Ascending aorta (tissue), 2 donors: Measurements from ENCODE around the gene DIDO1. TPM values are rescaled to one million over a fixed set of nuclear protein-coding genes. Genes with fewer than 3 reads are reported as not detected.
"Not testable (repeated sequence)": the region's sequence is repeated elsewhere in the genome, so short reads cannot be mapped to it uniquely, and the experiment has no call there.

Source experiments
- DNase-seq, 2 donors: peaks; one replicate each; pipeline ENCODE4 v3.0.0-alpha.2; 2019; ENCODE audit warnings: low spot score in 2 of 2
- H3K27ac ChIP-seq, 2 donors: fragments of 200-600 bp; sonication (generic); one replicate each; pipeline ENCODE4 v1.5.1; 2016 to 2017; ENCODE audit warnings: mild to moderate bottlenecking in 1 of 2
- H3K27me3 ChIP-seq: fragments of 200-600 bp; sonication (generic); one replicate; pipeline ENCODE4 v1.5.1; 2017
- H3K36me3 ChIP-seq, 2 donors: fragments of 200-600 bp; sonication (generic); one replicate each; pipeline ENCODE4 v1.5.1; 2016
- H3K4me1 ChIP-seq, 2 donors: fragments of 200-600 bp; sonication (generic); one replicate each; pipeline ENCODE4 v1.5.1; 2016 to 2017; ENCODE audit warnings: mild to moderate bottlenecking in 1 of 2
- H3K4me3 ChIP-seq, 2 donors: fragments of 200-600 bp; sonication (generic); one replicate each; pipeline ENCODE4 v1.5.1; 2016 to 2017; ENCODE audit warnings: mild to moderate bottlenecking in 1 of 2
- H3K9me3 ChIP-seq, 2 donors: fragments of 200-600 bp; sonication (generic); one replicate each; pipeline ENCODE4 v1.5.1; 2016
- CTCF ChIP-seq, 3 experiments: fragments of 200-600 bp in 2 of 3; fragments of 450-650 bp in 1 of 3; sonication (generic) in 2 of 3; IDR thresholded peaks; one replicate each; pipeline ENCODE4 v1.5.1; 2016 to 2019; ENCODE audit warnings: antibody characterized with exemption in 3 of 3, mild to moderate bottlenecking in 1 of 3, moderate library complexity in 1 of 3
- intact Hi-C: fragments of 100-400 bp; cut with DNase I; formaldehyde crosslinking; loops from one replicate; pipeline ENCODE4 v1.15.1; 2023
- total RNA-seq: library from RNA; depleted of rRNA; stranded (reverse); fragments of >200 nt; gene quantifications from one replicate; pipeline ENCODE4 v1.1.0, GENCODE V29; 2016

Gene DIDO1
- total RNA-seq, 1 donor from 2014 or later, result 42.4 TPM

DNA sequence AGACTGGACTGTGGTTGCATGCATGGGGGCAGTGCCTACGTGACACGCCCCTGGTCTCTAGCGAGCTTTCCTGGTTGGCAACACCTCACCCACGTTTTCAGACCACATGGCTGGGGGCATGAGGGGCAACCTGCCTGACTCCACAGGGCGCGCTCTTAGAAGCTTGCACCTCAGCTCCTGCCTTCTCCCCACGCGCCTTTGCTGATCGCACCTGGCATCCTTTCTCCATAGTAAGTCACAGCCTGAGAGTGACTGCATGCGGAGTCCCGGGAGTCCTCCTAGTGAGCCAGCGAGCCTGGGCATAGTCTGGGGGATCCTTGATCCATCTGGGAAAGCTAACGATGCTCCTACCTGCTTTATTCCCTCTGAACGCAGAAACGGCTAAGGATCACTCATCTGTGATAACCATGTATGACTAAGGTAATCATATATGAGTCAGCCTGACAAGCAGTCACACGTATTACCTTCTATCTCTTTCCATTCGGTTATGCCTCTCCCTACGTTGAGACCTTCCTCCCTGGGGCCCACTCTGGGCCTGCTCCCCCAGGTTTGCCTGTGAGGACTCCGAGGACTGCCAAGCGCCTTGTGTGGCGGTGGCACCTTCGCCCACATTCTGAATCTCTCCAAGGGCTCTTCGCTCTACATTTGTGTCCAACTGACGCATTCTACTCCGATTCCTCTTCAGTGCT is 69.2 kb downstream of the DIDO1 start:
- intact Hi-C loops, result loop anchor here (5.0 kb wide), 1 partner anchor 245 kb away; no protein-coding TSS in a partner anchor
- H3K36me3 ChIP-seq, result peaks cover 3 to 28% of the 10 kb centered on the region in 2 donors
- no peak for TF ChIP-seq CTCF (IDR thresholded peaks at IDR 0.05)
- peaks cover 4 to 7% of the 10 kb centered on the region in 2 donors for H3K4me1 ChIP-seq
- no peaks in the 10 kb centered on the region for H3K9me3 ChIP-seq
- no peak overlapping the region for H3K4me3 ChIP-seq
- no peak for DNase-seq
- H3K27me3 ChIP-seq, result no peaks in the 10 kb centered on the region
- no peak overlapping the region for H3K27ac ChIP-seq

- H3K9me3 ChIP-seq, result no peaks in the 10 kb centered on the region
- no peaks in the 10 kb centered on the region for H3K27me3 ChIP-seq
- intact Hi-C loops, result loop anchor here (5.0 kb wide), 1 partner anchor 247 kb away; no protein-coding TSS in a partner anchor
- peaks cover 3 to 28% of the 10 kb centered on the region in 2 donors for H3K36me3 ChIP-seq
- no peak for DNase-seq
- peaks cover 0 to 1% of the 10 kb centered on the region in 2 donors for H3K4me1 ChIP-seq
- no peak overlapping the region for H3K27ac ChIP-seq
- no peak overlapping the region for H3K4me3 ChIP-seq
- TF ChIP-seq CTCF (IDR thresholded peaks at IDR 0.05), result no peak
Observed at GRCh38 chr20:62855120-62855519, 71.2 kb downstream of the DIDO1 start.

DNA sequence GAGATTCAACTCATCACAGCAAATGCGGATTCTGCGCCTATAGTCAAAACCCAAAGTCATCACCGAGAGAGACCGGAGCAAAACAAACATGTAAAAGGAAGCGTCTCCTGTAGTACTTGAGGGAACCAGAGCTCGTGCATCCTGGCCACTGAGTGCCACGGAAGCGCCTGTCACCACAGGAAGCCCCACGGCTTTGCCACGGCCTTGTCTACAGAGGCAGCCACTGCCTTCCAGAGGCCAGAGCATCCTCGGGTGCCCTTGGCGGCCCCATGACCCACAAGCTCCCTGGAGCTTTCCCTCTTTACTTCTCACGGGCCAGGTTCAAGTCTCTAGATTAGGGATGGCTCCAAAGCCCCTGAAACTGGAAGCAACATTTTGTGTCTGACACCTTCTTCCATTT is 72.2 kb downstream of the DIDO1 start:
- H3K9me3 ChIP-seq, result no peaks in the 10 kb centered on the region
- no peak for TF ChIP-seq CTCF (IDR thresholded peaks at IDR 0.05)
- H3K4me3 ChIP-seq, result no peak overlapping the region
- no peaks in the 10 kb centered on the region for H3K27me3 ChIP-seq
- intact Hi-C loops, result no loop called here
- peaks cover 3 to 28% of the 10 kb centered on the region in 2 donors for H3K36me3 ChIP-seq
- no peaks in the 10 kb centered on the region for H3K4me1 ChIP-seq
- no peak for DNase-seq
- H3K27ac ChIP-seq, result no peak overlapping the region

DNA sequence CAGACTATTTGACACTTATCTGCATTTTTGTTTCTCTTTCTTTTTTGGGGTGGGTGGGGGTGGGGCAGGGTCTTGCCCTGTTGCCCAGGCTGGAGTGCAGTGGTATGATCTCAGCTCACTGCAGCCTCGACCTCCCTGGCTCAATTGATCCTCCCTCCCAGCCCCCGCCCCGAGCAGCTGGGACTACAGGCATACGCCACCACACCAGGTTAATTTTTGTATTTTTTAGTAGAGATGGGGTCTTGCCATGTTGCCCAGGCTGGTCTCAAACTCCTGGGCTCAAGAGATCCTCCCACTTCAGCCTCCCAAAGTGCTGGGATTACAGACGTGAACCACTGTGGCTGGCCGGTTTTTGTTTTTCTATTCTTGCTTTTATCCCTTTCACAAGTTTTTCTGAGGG is 73.0 kb downstream of the DIDO1 start:
- DNase-seq, H3K4me3 ChIP-seq, intact Hi-C loops, H3K4me1 ChIP-seq, H3K27me3 ChIP-seq, H3K9me3 ChIP-seq, H3K27ac ChIP-seq: not testable (repeated sequence)
- H3K36me3 ChIP-seq, result peaks cover 3 to 28% of the 10 kb centered on the region in 2 donors

- H3K27me3 ChIP-seq, result no peaks in the 10 kb centered on the region
- H3K27ac ChIP-seq, result no peak overlapping the region
- intact Hi-C loops, result no loop called here
- no peaks in the 10 kb centered on the region for H3K9me3 ChIP-seq
- DNase-seq, result no peak
- peaks cover 3 to 28% of the 10 kb centered on the region in 2 donors for H3K36me3 ChIP-seq
- no peak overlapping the region for H3K4me3 ChIP-seq
- no peak for TF ChIP-seq CTCF (IDR thresholded peaks at IDR 0.05)
- no peaks in the 10 kb centered on the region for H3K4me1 ChIP-seq
Observed at GRCh38 chr20:62852841-62853240, 73.5 kb downstream of the DIDO1 start.

DNA sequence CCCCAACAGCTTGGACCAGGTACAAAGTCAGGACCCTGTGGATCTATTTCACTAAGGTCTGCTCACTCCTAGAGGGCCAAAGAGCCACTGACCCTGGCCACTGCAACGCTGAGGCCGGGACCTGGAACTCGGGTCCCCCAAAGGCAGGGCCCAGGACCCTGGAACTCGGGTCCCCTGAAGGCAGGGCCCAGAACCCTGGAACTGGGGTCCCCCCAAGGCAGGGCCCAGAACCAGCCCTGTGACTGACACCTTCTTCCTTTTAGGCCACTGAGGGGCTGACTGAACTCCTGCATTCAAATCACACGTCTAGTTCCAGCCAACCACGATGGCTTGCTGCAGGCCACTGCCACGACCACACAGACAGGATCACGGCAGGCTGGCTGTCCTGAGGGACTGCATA is 74.1 kb downstream of the DIDO1 start:
- Histone ChIP-seq H3K4me3 (no peak overlapping the region), H3K36me3 (peaks cover 3 to 26% of the 10 kb centered on the region in 2 donors), H3K27me3 (no peaks in the 10 kb centered on the region), H3K4me1 (no peaks in the 10 kb centered on the region), H3K27ac (no peak overlapping the region), H3K9me3 (no peaks in the 10 kb centered on the region)
- DNase-seq, result no peak
- intact Hi-C loops, result no loop called here
- no peak for TF ChIP-seq CTCF (IDR thresholded peaks at IDR 0.05)
